Activated CD8-positive, alpha-beta memory T cell treated with anti-CD3 and anti-CD28 coated beads, Interleukin-2, amount 50 U/mL, for 48 hours (primary cell): Measurements from ENCODE around the gene PSEN1.

Source experiments
- DNase-seq: peaks from one replicate; pipeline ENCODE4 v3.0.0-alpha.2; 2020

The PSEN1 gene

DNA sequence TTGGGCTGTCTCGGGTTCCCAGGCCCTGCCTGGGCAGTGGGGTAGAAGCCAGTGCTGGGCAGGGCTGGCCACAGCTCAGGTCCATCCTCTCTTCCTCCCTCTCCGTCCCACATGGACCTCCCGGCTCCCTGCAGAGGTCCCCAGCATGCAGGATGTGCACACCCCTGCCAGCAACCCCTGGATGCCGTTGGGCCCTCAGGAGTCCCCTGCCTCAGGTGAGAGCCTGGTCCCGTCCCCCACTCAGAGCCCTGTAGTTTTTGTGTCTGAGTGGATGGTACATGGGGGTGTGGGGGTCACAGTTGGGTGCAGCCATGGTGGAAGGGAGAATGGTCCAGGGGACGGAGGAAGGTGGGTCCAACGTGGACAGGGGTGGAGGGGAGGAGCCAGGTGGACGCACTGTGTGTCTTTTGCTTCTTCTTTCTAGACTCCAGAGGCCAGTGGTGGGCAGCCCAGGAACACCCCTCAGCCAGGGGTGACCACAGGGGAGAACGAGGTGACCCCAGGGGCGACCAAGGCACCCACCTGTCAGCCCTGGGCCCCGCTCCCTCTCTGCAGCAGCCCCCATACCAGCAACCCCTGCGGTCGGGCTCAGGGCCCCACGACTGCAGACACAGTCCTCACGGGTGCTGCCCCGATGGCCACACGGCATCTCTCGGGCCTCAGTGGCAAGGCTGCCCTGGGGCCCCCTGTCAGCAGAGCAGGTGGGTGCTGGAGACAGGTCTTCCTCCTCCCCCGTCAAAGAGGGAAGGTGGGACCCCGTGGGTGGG is 122.7 kb downstream of the PSEN1 start:
- DNase-seq: no peak

DNA sequence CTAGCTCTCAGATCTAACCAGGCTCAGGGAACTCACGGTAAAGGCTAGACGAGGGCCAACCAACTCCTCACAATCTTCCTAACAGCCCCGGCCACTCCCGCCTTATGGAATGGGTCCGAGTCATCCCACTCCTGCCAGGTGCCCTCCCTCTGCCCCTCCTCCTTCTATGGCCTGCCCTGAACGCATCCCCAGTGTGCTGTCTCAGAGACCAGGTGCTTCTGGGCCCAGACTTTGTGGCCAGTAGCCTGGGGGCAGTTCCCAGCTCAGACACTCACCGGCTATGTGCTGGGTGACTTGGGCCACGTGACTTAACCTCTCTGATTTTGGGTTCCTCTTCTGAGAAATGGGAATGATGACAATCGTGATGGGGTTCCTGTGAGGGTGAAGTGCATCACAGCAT is 123.5 kb downstream of the PSEN1 start:
- DNase-seq: no peak

DNA sequence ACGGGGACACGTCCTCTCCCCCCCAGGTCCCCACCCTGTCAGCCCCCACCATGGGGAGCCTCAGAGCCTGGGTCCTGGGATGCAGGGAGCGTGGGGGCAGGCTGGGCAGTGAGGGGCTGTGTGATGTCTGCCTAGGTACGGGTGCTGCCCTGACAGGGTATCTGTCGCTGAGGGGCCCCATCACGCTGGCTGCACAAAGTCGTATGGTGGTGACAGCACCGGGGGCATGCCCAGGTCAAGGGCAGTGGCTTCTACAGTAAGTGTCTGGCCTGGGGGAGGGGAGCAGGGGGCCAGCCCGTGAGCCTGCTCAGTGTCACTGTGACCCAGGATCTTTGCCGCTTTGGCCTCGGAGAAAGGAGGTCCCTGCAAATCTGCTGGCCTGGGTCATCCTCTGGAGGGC is 124.3 kb downstream of the PSEN1 start:
- DNase-seq: no peak

DNA sequence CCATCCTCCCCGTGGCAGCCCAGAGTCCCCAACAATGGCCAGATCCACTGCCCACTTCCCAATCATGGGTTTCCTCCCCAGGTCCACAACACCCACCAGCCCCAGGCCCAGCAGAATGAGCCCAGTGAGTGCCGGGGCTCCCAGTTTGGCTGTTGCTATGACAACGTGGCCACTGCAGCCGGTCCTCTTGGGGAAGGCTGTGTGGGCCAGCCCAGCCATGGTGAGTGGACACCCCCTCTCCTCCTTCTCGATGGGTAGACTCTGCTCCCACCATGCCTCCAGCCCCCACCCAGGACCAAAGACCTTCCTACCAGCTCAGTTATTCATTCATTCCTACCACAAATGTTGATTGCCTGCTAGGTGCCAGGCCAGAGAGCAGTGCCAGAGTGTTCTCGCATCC is 124.8 kb downstream of the PSEN1 start:
- DNase-seq: no peak

DNA sequence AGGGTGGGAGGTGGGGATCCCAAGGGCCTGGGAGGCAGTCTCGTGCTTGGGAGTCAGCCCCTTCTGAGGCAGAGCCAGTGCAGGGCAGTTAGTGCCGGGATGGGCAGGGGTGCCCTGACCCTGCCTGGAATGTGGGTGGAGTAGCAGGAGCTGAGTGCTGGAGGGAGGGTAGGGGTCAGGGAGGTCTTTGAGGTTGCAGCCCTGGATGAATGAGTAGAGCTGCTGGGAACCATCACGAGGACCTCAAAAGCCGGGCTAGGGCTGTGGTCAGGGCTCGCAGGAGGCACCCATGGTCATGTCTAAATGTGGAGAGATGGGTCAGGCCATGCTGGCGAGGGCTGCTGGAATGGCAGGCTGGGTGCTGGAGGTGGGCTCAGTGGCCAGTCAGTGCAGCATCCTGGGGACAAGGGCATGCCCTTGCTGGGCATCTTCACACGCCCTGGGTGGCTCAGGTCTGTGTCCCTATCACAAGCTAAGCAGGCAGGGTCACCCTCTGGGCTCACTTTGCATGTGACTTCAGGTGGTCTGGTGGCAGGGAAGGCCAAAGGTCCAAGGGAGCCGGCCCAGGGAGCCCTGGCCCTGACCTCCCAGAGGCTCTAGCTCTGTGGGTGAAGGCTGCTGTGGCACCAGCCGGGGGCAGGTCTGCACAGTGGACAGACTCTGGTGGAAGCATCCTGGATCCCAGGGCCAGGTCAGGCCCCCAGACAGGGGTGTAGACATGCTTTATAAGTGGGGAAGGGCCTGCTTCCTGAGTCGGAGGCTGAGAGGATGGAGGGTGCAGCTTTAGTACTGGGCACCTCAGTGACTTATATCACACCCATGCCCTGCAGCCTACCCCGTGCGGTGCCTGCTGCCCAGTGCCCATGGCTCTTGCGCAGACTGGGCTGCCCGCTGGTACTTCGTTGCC is 125.5 kb downstream of the PSEN1 start:
- no peak for DNase-seq

DNA sequence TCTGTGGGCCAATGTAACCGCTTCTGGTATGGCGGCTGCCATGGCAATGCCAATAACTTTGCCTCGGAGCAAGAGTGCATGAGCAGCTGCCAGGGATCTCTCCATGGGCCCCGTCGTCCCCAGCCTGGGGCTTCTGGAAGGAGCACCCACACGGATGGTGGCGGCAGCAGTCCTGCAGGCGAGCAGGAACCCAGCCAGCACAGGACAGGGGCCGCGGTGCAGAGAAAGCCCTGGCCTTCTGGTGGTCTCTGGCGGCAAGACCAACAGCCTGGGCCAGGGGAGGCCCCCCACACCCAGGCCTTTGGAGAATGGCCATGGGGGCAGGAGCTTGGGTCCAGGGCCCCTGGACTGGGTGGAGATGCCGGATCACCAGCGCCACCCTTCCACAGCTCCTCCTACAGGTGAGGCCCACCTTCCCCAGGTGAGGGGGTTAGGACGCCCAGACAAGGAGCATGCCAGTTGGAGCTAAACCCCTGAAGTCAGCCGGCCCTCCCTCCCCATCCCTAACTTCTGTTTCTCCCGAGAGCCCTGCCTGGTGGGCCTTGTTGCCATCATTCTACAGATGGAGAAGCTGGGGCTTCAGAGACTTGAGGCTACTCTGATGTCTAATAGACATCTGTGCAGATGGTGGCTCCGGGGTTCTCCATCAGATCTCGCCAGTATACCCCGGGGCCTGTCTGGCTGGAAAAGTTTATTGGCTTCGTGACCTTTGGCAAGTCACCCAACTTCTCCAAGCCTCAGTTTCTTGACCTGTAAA is 126.3 kb downstream of the PSEN1 start:
- no peak for DNase-seq

DNA sequence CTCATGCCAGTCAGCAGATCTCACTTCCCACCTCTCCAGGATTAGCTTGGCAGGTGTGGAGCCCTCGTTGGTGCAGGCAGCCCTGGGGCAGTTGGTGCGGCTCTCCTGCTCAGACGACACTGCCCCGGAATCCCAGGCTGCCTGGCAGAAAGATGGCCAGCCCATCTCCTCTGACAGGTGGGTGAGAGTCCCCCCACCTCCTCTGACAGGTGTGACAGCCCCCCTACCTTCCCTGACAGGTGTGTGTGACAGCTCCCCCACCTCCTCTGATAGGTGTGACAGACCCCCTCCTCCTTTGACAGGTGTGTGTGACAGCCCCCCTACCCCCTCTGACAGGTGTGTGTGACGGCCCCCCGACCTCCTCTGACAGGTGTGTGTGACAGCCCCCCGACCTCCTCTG is 127.3 kb downstream of the PSEN1 start:
- no peak for DNase-seq

DNA sequence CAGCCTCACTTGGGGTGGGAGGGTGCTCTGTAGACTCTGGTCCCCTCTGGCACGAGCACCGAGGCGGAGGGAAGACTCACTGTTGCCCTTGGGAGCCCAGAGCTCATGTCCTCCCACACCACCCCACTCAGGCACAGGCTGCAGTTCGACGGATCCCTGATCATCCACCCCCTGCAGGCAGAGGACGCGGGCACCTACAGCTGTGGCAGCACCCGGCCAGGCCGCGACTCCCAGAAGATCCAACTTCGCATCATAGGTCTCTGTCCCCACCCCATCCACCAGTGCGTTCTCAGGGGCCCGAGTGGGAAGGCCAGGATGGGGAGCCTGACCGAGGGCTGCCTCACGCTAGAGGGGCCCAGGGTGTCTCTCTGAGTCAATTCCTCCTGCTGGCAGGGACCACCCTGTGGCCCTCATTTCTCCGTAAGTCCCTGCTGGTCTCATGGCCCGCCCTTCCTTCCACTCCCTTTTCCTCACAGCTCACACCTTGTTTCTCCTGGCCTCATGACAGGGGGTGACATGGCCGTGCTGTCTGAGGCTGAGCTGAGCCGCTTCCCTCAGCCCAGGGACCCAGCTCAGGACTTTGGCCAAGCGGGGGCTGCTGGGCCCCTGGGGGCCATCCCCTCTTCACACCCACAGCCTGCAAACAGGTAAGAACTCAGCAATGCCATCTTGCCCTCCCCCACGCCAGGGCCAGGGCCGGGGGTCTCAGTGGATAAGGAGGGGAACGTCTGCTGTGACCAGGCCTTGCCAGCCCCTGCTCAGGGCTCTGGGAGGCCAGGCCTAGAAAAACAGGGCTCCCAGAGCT is 128.0 kb downstream of the PSEN1 start:
- no peak for DNase-seq

DNA sequence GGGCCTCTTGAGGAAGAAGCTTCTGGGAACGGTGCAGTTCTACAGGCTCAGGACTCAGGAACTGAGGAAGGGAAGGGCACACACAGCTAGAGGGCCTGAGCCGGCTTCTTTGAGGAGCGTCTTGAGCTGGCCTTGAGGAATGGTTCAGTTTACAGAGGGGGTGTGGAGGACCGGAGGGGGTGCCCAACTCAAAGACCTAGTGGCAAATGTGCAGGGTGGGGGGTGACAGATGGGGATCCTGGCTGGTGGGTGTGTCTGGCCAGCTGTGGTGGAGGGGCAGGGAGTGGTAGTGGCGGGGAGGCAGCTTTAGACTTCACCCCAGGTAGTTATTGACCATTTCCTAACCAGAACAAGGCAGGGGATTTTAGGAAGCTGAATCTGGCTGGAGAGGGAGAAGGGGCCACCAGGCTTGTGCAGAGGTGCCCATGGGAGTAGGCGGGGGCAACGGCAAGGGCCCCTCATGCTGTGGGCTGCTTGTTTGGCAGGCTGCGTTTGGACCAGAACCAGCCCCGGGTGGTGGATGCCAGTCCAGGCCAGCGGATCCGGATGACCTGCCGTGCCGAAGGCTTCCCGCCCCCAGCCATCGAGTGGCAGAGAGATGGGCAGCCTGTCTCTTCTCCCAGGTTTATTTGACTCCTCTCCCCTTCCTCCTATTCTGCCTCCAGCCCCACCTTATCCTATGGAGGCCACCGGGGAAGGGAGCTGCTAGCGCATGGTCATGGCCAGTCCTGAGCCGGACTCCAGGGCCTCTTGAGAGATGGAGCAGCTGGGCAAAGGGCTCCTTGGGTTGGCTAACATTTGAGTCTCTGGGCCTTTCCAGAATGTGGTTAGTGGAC is 128.8 kb downstream of the PSEN1 start:
- DNase-seq: no peak

DNA sequence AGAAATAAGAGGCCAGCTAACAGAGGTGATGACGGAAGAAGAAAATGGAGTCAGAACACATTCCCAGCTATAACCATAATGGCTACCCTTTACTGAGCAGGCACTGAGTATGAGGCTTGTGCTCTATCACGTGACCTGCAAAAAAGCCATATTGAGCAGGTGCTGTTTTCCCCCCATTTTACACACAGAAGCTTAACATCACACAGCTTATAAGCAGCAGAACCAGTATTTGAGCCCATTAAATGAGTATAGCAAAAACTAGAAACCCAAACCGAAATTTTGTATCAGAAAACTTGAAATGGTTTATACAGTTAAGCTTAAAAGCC is 129.4 kb downstream of the PSEN1 start:
- DNase-seq: no peak

DNA sequence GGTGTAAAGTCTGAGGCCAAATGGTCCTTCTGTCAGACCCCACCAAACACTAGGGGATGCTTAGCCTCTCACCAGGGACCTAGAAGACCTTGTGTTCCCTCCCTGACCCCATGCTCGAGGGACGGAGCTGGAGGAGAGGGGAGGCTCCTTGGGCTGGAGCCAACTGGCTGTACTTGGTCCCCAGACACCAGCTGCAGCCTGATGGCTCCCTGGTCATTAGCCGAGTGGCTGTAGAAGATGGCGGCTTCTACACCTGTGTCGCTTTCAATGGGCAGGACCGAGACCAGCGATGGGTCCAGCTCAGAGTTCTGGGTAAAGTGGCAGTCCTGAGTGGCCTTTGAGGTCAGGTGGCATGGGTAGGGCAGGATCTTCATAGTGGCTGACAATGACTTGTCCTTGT is 130.0 kb downstream of the PSEN1 start:
- no peak for DNase-seq

DNA sequence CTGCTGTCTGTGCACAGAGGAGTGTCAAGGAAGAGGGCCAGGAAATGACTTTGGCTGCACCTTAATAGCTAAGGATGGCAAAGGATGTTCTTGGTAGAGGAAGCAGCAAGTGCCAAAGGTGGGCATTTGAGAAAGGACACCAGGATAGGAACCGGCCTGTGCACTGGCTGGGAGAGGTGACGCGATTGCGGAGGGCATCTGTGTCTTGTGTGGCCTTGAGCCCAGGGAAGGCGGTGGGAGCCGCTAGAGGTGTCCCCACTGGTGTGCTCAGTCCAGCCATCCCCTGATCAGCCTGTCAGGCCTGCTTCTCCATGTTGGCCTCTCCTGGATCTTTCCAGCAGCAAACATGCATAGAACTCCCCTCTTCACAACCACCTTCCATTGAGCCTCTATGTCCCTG is 131.2 kb downstream of the PSEN1 start:
- DNase-seq: no peak

DNA sequence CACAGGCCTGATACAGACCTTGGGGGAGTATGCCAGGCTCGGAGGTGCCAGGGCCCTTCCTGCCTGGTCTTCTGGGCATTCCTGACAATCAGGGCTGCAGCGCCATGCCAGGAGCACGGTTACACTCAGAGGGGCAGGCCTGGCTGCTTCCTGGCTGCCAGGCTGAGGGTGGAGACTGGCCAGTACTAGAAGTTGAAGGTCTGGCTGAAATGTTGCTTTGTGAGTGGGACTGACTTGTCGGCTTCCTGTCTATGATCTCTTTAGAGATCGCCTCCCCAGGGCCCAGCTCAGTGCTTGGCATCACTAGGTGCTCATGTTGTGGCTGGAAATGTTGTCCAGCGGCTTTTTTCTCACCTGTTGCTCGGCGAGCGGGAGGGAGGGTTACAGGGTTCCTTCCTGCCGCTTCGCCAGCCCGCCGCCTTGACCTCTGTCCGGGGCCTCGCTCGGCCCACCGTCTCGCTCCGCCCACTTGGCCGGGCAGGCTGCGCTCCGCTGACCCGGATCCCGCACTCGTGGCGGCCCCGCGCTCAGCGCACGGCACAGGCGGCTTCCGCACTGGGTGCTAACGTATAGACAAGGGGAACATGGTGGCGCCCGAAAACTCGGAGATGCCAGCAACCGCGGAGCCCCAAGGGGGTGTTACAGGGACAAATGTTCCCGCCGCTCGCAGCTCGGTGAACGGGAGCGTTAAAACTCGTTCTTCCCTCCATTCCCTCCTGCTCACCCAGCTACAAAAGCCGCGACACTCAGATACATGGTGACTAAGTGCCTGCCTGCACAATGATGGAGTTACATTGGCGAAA is 133.6 kb downstream of the PSEN1 start:
- DNase-seq: no peak

DNA sequence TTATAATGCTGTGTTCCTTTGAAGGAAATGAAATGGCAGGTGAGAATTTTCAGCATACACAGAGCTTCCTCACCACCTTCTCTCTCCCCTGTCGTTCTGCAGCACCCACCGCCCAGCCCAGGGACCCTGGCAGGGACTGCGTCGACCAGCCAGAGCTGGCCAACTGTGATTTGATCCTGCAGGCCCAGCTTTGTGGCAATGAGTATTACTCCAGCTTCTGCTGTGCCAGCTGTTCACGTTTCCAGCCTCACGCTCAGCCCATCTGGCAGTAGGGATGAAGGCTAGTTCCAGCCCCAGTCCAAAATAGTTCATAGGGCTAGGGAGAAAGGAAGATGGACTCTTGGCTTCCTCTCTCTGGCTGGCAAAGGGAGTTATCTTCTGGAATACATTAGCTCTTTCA is 136.1 kb downstream of the PSEN1 start:
- no peak for DNase-seq
